Activated CD4-positive, alpha-beta T cell treated with anti-CD3 and anti-CD28 coated beads, Interleukin-2, amount 50 U/mL, for 1 hour (primary cell): ENCODE data around the gene NF2.
"Not testable (repeated sequence)": the region's sequence is repeated elsewhere in the genome, so short reads cannot be mapped to it uniquely, and the experiment has no call there.

Experiments
- DNase-seq: peaks from one replicate; pipeline ENCODE4 v3.0.0-alpha.2; 2020

The NF2 gene

DNA sequence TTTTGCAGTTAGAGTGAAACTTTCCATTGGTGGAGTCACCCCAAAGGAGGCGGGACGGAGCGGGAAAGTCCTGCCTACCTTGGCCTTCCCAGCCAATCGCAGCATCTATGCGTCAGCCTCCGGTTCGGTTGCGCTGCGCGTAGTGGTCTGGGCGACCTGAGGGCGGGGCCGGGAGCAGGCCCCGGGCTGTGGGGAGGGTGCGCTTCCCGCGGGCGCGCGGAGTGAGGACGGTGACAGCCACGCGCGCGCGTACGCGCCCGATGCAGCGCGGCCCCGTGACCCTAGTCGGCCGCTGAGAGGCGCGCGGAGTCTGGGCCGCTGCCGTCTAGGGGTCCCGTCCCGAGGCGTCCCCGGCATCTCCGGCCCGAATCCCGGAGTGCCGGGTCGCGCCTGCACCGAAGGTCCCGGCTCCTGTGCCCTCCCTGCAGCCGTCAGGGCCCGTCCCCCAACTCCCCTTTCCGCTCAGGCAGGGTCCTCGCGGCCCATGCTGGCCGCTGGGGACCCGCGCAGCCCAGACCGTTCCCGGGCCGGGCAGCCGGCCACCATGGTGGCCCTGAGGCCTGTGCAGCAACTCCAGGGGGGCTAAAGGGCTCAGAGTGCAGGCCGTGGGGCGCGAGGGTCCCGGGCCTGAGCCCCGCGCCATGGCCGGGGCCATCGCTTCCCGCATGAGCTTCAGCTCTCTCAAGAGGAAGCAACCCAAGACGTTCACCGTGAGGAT, at the start of gene NF2:
Gene NF2 (plus strand): TSS at position 276 of the 718 bp plus-strand sequence. CDS start 366 bp downstream, at position 642.
- peak; percentile 97 for DNase-seq

DNA sequence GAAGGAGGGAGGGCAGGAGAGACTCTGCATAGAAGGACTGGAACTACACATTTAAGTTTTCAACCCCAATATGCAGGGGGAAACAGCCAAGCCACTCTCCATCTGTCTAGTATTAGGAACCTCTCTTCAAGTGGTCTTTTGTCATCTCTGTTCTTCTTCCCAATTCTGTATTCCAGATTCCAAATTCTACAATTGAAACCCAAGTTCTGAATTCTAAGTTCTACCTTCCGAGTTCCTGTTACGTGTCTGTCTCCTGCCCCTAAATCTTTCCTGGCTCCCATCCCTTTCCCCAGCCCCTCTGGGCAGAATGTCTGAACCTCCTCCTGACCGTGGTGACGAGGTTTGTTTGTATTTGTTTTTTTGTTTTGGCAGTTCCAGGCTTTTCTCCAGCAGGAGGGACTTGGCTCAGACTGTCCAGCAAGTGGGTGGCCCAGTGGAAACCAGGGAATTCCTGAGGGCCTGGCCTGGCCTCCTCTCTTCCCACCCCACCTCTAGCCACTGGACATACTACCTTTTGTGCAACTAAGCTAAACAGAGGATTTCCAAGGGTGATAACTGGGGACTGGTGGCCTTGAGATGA, 48.3 kb upstream of the NF2 start:
- no peak for DNase-seq

DNA sequence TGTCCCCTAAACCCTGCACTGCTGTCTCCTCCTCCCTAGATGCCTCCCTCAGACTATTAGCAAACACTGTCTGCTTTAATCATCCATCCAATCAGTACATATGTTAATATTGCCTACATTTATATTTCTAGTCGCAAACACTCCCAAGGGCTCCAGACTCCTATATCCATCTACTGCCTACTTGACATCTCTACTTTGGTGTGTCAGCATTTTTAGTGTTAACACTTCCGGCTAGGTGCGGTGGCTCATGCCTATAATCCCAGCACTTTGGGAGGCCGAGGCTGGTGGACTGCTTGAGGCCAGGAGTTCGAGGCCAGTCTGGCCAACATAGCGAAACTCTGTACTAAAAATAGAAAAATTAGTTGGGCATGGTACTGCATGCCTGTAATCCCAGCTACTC, 44.4 kb upstream of the NF2 start:
- no peak for DNase-seq

DNA sequence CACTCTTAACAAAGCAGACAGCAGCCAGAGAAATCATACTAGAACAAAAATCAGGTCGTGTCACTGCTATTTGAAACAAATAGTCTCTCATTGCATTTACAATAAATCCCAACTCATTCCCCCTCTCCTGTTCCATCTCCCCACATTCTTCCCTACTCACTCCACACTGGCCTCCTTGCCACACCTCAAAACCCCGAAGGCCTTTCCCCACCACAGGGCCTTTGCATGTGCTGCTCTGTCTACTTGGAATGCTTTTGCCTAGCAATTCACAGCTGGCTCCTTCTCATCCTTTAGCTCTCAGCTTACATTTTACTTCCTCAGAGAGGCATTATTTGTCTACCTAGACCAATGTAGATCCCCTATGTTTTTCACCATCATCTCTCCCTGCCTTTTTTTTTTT, 43.6 kb upstream of the NF2 start:
- no peak for DNase-seq

DNA sequence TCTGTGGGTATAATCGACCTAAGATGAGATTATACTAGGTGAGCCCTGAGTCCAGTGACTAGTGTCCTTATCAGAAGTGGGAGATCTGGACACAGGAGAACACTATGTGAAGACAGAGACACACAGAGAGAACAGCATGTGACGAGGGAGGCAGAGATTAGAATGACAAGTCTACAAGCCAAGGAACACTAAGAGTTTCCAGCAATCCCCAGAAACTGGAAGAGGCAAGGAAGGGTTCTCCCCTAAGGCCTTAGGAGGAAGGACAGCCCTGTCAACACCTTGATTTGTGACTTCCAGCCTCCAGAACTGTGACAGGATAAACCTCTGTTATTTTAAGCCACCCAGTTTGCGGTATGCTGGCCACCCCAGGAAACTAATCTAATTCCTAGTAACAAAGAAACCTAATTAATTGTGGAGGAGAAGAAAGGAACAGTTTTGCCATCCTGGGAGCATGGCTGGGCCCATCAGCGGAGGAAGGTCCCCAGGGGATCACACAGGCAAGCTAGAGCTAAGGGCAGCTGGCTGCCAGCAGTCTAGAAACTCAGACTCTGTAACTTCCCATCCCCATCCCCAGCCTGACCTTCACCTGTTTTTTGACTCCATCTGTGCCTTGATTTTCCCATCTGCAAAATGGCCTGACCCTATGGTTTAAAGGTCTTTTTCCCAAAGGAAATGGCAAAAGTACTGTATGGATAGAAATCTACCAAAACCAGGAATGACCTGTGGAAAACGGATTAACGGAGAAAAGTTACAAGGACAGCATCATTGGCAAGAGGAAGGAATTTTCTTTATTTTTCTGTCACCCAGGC, 39.6 kb upstream of the NF2 start:
- DNase-seq, result no peak

DNA sequence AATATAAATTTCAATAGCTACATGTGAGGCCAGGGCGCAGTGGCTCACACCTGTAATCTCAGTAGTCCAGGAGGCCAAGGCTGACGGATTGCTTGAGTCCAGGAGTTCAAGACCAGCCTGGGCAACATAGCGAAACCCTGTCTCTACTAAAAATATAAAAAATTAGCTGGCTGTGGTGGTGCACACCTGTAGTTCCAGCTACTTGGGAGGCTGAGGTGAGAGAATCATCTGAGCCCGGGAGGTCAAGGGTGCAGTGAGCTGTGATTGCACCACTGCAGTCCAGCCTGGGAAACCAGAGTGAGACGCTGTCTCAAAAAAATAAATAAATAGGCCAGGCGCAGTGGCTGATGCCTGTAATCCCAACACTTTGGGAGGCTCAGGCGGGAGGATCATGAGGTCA, 36.9 kb upstream of the NF2 start:
- DNase-seq, result not testable (repeated sequence)

DNA sequence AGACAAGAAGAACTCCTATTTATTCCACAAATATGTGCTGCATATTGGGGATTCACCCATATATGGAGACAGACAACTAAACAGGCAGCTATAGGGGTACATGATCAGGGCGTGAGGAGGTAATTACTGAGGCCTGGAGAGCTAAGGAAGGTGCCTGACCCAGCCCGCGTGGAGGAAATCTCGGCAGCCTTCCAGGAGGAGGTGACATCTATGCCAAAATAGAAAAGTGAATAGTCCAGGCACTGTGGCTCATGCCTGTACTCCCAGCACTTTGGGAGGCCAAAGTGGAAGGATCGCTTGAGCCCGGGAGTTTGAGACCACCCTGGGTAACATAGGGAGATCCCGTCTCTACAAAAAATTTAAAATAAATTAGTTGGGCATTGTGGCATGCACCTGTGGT, 36.1 kb upstream of the NF2 start:
- no peak for DNase-seq

DNA sequence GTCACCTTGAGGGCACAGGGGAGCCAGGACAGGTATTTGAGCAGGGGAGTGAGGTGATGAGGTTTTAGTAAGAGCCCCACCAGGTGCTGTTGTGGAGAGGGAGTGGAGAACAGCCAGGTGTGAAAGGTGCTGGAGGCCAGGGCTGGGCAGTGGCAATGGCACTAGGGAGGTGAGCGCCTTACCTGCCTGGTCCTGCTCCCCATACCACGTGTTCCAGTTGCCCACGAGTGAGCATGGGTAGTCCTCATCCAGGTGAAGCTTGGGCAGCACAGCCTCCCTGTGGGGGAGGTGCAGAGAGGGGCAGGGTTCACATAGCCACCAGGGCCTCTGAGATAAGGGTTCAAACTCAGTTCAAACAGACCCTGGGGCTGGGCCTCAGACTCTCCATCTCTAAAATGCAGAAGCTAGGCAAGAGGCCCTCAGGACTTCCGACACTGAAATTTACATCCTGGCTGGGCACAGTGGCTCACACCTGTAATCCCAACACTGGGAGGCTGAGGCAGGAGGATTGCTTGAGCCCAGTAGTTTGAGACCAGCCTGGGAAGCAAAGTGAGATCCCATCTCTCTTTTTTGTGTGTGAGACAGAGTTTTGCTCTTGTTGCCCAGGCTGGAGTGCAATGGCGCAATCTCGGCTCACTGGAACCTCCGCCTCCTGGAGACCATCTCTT, 34.3 kb upstream of the NF2 start:
- no peak for DNase-seq

DNA sequence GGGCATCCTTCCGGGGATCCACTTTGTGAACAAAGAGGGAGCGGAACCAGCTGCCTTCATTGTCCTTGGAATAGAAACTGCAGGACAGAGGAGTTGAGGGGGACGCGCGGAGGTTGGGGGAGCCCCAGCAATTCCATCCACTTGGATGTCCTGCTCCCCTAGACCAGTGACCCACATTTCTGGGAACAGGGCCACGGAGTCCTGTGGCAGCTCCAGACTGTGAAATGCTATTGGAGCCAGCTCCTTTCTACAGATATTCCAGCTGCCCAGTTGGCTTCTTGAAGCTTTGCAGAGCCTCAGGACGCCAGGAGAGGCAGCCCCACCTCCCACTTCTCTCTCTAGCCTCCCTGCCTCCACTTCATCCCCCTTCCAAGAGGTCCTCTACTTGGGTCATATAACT, 33.0 kb upstream of the NF2 start:
- no peak for DNase-seq

DNA sequence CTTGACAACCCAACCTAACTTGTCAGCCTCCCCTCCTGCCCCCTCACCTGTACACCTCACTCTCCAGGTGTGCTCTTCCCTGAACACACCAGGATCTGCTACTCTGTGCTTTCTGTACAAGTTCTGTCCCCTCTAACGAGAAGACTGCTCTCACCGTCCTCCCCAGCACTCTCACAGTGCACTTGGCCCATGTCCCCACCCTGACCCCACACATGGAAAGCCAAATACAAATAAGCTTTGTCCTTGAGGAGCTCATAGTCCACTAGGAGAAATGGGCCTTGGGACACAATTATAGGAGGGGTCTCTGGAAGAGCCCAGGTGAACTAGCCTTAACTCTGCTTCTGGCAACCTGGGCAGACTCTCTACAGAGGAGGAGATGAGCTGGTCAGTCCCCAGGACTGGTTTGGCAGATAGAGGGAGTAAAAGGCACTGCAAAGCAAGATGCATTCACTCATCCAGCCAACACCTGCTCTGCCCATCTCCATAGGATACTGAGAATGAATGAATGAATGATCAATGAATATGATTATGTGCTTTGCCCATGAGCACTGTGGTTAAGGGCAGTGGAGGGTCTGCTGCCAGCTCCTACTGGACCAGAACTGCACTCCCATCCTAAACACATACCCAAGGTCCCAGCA, 32.4 kb upstream of the NF2 start:
- no peak for DNase-seq

DNA sequence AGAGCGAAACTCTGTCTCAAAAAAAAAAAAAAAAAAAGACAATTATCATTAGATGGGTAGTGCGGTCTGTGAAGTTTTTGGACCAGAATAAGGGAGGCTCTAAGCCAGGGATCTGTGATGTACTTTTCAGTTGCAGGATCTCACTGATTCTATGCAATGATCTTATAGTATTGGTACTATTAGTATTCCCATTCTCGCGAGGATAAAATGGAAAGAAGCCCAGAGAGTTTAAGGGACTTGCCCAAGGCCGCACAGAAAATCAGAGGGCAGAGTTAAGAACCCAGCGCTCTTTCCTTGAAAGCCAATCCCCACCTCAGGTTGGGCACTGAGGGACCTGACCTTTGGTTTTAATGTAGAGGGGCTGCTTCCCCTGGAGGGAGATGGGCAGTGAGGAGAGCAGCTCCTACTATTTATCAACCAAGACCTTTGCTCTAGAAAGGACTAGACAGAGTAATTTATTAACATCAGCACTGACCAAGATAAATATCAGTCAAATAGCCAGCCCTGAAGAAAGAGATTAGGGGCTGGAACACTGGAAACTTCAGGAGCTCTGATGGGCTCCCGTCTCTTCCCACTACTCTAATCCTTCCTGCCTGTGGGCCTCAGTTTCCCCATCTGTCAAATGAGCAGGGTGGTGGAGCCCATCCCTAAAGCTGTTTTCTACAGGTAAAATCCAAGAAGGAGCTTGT, 28.5 kb upstream of the NF2 start:
- DNase-seq, result no peak

DNA sequence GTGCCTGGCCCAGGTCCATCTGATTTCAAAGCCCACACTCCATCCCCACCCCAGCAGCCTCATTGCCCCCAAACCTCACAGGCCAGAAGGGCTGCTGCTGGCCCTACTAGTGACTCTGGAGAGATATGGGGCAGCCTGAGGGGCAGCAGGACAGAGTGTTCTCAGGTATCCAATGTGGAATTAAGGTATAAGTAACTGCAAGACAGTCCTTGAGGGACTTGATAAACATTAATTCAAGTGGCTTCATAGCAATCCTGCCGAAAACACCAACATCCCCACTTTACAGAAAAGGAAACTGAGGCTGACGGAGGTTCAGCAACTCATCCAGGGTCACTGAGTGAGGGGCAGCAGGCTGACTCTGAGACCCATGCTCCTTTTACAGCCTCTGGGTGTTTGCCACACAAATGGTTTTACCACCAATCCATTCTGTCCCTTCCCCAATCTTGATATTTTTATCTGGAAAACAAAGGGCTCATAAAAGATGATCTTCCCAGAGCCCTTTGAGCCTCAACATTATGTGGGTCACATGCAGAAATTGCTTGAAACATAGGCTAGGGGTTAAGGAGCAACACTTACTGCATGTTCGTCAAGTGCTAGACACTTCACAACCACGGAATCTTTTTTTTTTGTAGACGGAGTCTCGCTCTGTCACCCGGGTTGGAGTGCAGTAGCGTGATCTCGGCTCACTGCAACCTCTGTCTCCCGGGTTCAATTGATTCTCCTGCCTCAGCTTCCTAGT, 24.8 kb upstream of the NF2 start:
- no peak for DNase-seq

DNA sequence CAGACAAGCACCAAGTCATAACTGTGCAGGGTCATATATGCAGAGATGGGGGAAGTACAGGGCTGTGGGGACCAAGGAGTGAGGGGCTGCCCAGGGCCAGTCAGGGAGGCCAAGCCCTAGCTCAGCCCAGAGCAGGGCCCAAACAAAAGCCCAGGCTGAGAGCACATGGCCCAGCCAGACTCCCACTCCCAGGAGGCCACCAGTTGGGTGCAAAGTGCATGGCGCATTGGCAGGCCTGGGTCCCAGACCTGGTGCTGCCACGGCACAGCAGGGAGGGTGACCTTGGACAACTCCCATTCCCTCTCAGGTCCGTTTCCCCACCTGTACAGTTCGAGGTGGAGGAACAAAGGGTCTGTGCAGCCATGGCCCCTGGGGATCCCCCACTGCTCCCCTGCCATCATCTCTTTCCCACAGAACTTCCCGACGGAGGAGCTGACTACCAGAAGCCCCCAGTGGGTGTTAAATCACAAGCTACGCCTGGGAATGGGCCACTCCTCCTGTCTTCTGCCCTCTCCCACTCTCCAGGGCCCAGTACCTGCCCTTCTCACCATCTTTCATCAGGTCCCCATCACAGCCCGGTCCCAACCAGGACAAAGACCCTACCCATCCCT, 23.1 kb upstream of the NF2 start:
- DNase-seq, result no peak

DNA sequence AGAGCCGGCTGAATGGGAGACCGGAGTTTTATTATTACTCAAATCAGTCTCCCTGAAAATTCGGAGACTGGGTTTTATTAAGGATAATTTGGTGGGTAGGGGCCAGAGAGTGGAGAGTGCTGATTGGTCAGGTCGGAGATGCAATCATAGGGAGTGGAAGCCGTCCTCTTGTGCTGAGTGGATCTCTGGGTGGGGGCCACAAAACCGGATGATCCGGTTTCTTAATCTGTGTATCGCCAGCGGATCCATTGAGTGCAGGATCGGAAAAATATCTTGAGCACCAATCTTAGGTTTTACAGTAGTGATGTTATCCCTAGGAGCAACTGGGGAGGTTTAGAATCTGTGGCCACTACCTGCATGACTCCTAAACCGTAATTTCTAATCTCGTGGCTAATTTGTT, 21.6 kb upstream of the NF2 start:
- DNase-seq, result no peak

DNA sequence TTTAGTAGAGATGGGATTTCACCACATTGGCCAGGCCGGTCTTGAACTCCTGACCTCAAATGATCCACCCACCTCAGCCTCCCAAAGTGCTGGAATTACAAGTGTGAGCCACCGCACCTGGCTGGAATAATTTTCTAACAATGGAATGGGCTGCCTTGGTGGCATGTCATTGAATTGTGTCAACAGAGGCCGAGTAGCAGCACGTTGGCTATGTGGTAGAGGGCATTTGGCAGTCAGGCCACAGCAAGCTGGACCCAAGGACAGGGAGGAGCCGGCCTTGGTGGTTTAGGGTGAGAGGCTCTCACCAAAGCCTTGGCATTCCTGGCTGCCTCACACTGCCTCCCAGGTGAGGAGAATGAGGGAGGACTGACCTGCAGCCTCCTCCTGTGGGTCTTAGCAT, 18.5 kb upstream of the NF2 start:
- no peak for DNase-seq

DNA sequence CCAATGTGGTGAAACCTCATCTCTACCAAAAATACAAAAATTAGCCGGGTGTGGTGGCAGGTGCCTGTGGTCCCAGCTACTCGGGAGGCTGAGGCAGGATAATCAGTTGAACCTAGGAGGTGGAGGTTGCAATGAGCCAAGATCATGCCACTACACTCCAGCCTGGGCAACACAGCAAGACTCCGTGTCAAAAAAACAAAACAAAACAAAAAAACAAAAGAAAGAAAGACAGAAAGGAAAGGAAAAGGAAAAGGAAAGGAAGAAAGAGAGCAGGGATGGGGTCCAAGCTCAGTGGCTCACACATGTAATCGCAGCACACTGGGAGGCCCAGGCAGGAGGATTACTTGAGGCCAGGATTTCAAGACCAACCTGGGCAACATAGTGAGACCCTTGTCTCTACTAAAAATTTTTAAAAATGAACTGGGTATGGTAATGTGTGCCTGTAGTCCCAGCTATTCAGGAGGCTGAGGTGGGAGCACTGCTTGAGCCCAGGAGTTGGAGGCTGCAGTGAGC, 17.2 kb upstream of the NF2 start:
- DNase-seq, result not testable (repeated sequence)

DNA sequence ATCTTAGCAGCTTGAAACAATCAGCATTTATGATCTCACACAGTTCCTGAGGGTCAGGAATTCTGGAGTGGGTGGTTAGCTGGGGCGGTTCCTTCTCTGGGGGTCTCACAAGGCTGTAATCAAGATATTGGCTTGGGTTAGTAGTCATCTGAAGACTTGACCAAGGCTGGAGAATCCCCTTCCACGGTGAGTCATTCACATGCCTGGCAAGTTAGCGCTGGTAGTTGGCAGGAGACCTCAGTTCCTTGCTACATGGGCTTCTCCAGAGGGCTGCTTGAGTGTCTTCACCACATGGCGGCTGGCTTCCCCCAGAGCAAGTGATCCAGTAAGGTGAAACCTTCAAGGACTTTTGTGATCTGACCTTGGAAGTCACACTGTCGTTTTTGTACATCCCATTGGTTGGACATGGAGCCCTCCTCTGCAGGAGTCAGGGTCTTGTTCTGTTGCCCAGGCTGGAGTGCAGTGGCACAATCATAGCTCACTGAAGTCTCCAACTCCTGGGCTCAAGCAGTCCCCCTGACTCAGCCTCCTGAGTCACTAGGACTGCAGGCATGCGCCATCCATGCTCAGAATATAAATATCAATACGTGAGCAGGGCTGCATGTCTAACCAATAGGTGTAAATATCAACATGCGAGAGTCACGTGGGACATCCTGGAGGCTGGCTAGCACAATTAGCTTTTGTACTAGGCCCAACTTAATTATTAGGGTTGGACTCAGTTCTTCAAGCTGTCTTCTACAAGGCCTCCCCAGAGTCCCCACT, 15.3 kb upstream of the NF2 start:
- no peak for DNase-seq

DNA sequence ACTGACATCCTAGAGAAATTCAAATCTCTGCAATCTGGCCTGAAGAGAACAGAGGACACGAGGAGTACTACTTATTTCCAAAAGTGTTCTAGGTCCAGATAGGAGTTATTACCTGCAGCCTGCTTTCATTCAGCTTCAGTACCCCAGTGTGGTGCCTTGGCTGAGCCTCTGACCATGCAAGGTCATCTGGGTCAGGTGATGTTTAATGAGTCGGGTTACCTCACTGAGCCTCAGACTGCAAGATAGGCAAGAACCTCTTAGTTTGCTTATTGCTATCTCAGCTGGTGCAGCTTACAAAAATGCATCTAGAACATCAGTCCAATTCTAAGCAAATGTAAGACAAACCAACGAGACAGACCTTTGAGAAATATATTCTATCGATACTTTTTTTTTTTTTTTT, 9.5 kb upstream of the NF2 start:
- no peak for DNase-seq

DNA sequence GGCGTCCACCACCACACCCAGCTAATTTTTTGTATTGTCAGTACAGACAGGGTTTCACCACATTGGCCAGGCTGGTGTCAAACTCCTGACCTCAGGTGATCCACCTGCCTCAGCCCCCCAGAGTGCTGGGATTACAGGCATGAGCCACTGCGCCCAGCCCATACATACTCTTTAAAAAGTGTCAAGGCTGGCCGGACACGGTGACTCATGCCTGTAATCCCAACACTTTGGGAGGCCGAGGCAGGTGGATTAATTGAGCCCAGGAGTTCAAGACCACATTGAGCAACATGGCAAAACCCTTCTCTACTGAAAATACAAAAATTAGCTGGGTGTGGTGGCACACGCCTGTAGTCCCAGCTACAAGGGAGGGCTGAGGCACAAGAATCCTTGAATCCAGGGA, 9.0 kb upstream of the NF2 start:
- not testable (repeated sequence) for DNase-seq

DNA sequence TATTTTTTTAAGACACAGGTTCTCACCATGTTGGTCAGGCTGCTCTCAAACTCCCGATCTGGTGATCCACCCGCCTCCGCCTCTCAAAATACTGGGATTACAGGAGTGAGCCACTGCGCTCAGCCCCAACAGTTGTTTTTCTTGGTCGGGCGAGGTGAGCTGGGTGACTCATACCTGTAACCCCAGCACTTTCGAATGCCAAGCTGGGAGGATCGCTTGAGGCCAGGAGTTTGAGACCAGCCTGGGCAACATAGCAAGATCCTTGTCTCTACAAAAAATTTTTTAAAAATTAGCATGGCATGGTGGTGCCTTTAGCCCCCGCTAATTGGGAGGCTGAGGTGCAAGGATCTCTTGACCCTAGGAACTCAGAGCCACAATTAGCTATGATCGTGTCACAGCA, 7.0 kb upstream of the NF2 start:
- DNase-seq, result no peak
